H1 (cell line): Measurements from ENCODE around the gene ANKRD26. TPM values are rescaled to one million over a fixed set of nuclear protein-coding genes. Genes with fewer than 3 reads are reported as not detected.
A peak's percentile ranks its signal among the peaks of the same experiment; 100 is the strongest.

Experiments
- CTCF ChIA-PET: fragments of 300-600 bp; sonication (Branson Sonifier 250); formaldehyde crosslinking; loops from one replicate; lab custom pipeline; 2021; ENCODE audit not compliant: partially characterized antibody; lab: Charles Lee
- POLR2A ChIA-PET: fragments of 300-600 bp; sonication (Branson Sonifier 250); formaldehyde crosslinking; loops from one replicate; lab custom pipeline; 2021; ENCODE audit warnings: inconsistent platforms; ENCODE audit not compliant: partially characterized antibody; lab: Charles Lee
- DNase-seq, 2 experiments: peaks; one replicate each; pipeline versions ENCODE4 v3.0.0 to v3.0.0-alpha.2; 2010 to 2022; ENCODE audit warnings: low spot score in 2 of 2, low read depth in 1 of 2, mixed read lengths in 1 of 2
- FAIRE-seq: peaks from 2 replicates; lab custom pipeline; 2011; peaks lifted over from hg19 to GRCh38; lab: Jason Lieb, UNC
- H2AFZ ChIP-seq: 2 replicates; pipeline ENCODE4 v1.8.1; 2012; ENCODE audit warnings: low read length, inconsistent platforms
- H2AK5ac ChIP-seq: 2 replicates; pipeline ENCODE4 v1.6.1; 2013; ENCODE audit warnings: low read depth, low read length
- H2BK120ac ChIP-seq: replicated peaks from 2 replicates; pipeline ENCODE3; 2013; ENCODE audit warnings: low read depth, low read length, inconsistent platforms
- H2BK12ac ChIP-seq: 2 replicates; pipeline ENCODE4 v1.6.1; 2013; ENCODE audit warnings: low read depth, low read length
- H2BK15ac ChIP-seq: 2 replicates; pipeline ENCODE4 v1.6.1; 2013; ENCODE audit warnings: low read length
- H2BK20ac ChIP-seq: 2 replicates; pipeline ENCODE4 v1.6.1; 2013; ENCODE audit warnings: low read length
- H2BK5ac ChIP-seq: 2 replicates; pipeline ENCODE4 v1.6.1; 2013; ENCODE audit warnings: low read depth, low read length
- H3K14ac ChIP-seq: 2 replicates; pipeline ENCODE4 v1.6.1; 2013; ENCODE audit warnings: inconsistent platforms; ENCODE audit not compliant: insufficient read length
- H3K18ac ChIP-seq: 2 replicates; pipeline ENCODE4 v1.6.1; 2013; ENCODE audit warnings: low read length; ENCODE audit errors: extremely low read depth
- H3K23ac ChIP-seq: 2 replicates; pipeline ENCODE4 v1.6.1; 2013; ENCODE audit warnings: inconsistent platforms; ENCODE audit not compliant: insufficient read length
- H3K23me2 ChIP-seq: 2 replicates; pipeline ENCODE4 v1.6.1; 2013; ENCODE audit warnings: low read depth, low read length
- H3K27ac ChIP-seq: 2 replicates; pipeline ENCODE4 v1.6.1; 2011; ENCODE audit warnings: low read depth, low read length, inconsistent platforms
- H3K27me3 ChIP-seq, 4 experiments: replicated peaks in 1 of 4; 1 replicate in 1 of 4; 2 replicates in 3 of 4; pipeline versions ENCODE4 v1.6.1 to v1.8.1; 2011 to 2013; ENCODE audit warnings: low read length in 3 of 4, mild to moderate bottlenecking in 3 of 4, inconsistent platforms in 2 of 4, mixed read lengths in 2 of 4, moderate library complexity in 1 of 4; ENCODE audit not compliant: control insufficient read depth in 3 of 4, insufficient read depth in 3 of 4; ENCODE audit errors: extremely low read depth in 1 of 4
- H3K36me3 ChIP-seq, 4 experiments: 2 replicates each; pipeline versions ENCODE4 v1.6.1 to v1.8.1; 2011 to 2013; ENCODE audit warnings: mild to moderate bottlenecking in 4 of 4, low read length in 3 of 4, moderate library complexity in 2 of 4, control low read depth in 1 of 4, inconsistent platforms in 1 of 4; ENCODE audit not compliant: insufficient read depth in 4 of 4, control insufficient read depth in 2 of 4
- H3K4ac ChIP-seq: replicated peaks from 2 replicates; pipeline ENCODE3; 2013; ENCODE audit warnings: low read length, low read depth, mixed read lengths, inconsistent platforms; ENCODE audit not compliant: insufficient read length
- H3K4me1 ChIP-seq, 4 experiments: replicated peaks in 1 of 4; 1 replicate in 1 of 4; 2 replicates in 3 of 4; pipeline versions ENCODE4 v1.6.1 to v1.8.1; 2011 to 2013; ENCODE audit warnings: low read length in 3 of 4, inconsistent platforms in 2 of 4, mixed read lengths in 1 of 4; ENCODE audit not compliant: insufficient read depth in 4 of 4, control insufficient read depth in 3 of 4
- H3K4me2 ChIP-seq, 2 experiments: 2 replicates each; pipeline versions ENCODE4 v1.6.1 to v1.8.1; 2011 to 2013; ENCODE audit warnings: low read depth in 2 of 2, low read length in 2 of 2, control low read depth in 1 of 2, inconsistent platforms in 1 of 2, mild to moderate bottlenecking in 1 of 2; ENCODE audit not compliant: insufficient read depth in 1 of 2
- H3K4me3 ChIP-seq, 4 experiments: fragments of 200-600, 300-600 bp in 1 of 4; sonication (generic), shearing (Covaris generic), sonication (Bioruptor Twin) in 1 of 4; 2 replicates each; pipeline versions ENCODE4 v1.5.1 to v1.8.1; 2011 to 2016; ENCODE audit warnings: low read length in 4 of 4, low read depth in 3 of 4, control low read depth in 2 of 4, inconsistent platforms in 2 of 4, mild to moderate bottlenecking in 2 of 4, mixed read lengths in 1 of 4, moderate library complexity in 1 of 4; ENCODE audit not compliant: insufficient read depth in 2 of 4; ENCODE audit errors: extremely low read depth in 1 of 4
- H3K56ac ChIP-seq: replicated peaks from 2 replicates; pipeline ENCODE3; 2013; ENCODE audit warnings: low read depth, mild to moderate bottlenecking, mixed read lengths, low read length, inconsistent platforms; ENCODE audit not compliant: insufficient read length
- H3K79me1 ChIP-seq: 2 replicates; pipeline ENCODE4 v1.6.1; 2013; ENCODE audit warnings: low read depth, low read length, control low read depth
- H3K79me2 ChIP-seq, 2 experiments: 2 replicates each; pipeline versions ENCODE4 v1.6.1 to v1.8.1; 2012 to 2013; ENCODE audit warnings: low read length in 2 of 2, mild to moderate bottlenecking in 2 of 2, inconsistent platforms in 1 of 2; ENCODE audit not compliant: insufficient read depth in 2 of 2, control insufficient read depth in 1 of 2
- H3K9ac ChIP-seq, 4 experiments: replicated peaks in 1 of 4; 1 replicate in 1 of 4; 2 replicates in 3 of 4; pipeline versions ENCODE4 v1.6.1 to v1.8.1; 2011 to 2013; ENCODE audit warnings: low read depth in 3 of 4, low read length in 3 of 4, control low read depth in 2 of 4, mild to moderate bottlenecking in 2 of 4, moderate library complexity in 2 of 4, inconsistent platforms in 1 of 4; ENCODE audit errors: extremely low read depth in 1 of 4
- H3K9me3 ChIP-seq, 2 experiments: 2 replicates each; pipeline versions ENCODE4 v1.6.1 to v1.8.1; 2012 to 2013; ENCODE audit warnings: mild to moderate bottlenecking in 2 of 2, moderate library complexity in 2 of 2, control low read depth in 1 of 2, inconsistent platforms in 1 of 2, low read depth in 1 of 2, low read length in 1 of 2, mixed read lengths in 1 of 2; ENCODE audit not compliant: insufficient read depth in 2 of 2
- H4K20me1 ChIP-seq, 2 experiments: replicated peaks in 1 of 2; 2 replicates each; pipeline versions ENCODE3 to v1.8.1; 2011 to 2013; ENCODE audit warnings: inconsistent platforms in 2 of 2, low read length in 2 of 2, mild to moderate bottlenecking in 1 of 2; ENCODE audit not compliant: insufficient read depth in 2 of 2, control insufficient read depth in 1 of 2
- H4K5ac ChIP-seq: 2 replicates; pipeline ENCODE4 v1.6.1; 2013; ENCODE audit warnings: low read length, low read depth, mixed read lengths, inconsistent platforms; ENCODE audit not compliant: insufficient read length
- H4K8ac ChIP-seq: 2 replicates; pipeline ENCODE4 v1.8.0; 2013; ENCODE audit warnings: mild to moderate bottlenecking, moderate library complexity, low read length, inconsistent platforms; ENCODE audit not compliant: insufficient read depth; ENCODE audit errors: extremely low read depth
- H4K91ac ChIP-seq: replicated peaks from 2 replicates; pipeline ENCODE3; 2013; ENCODE audit warnings: low read length, mixed read lengths, inconsistent platforms; ENCODE audit not compliant: insufficient read length
- HDAC2 ChIP-seq, 2 experiments: fragments of 300-600 bp in 1 of 2; sonication (generic) in 1 of 2; IDR thresholded peaks; 2 replicates each; pipeline ENCODE4 v1.6.1; 2011 to 2012; ENCODE audit warnings: low read depth in 2 of 2, low read length in 2 of 2, mild to moderate bottlenecking in 2 of 2, moderate library complexity in 2 of 2, borderline replicate concordance in 1 of 2, inconsistent platforms in 1 of 2
- KDM5A ChIP-seq: fragments of 200-600 bp; IDR thresholded peaks from 2 replicates; pipeline ENCODE4 v1.7.1; 2012; ENCODE audit warnings: mild to moderate bottlenecking, low read length, inconsistent platforms, mixed read lengths
- NRF1 ChIP-seq: IDR thresholded peaks from 2 replicates; pipeline ENCODE4 v1.6.1; 2011; ENCODE audit warnings: mild to moderate bottlenecking, low read depth, low read length, improper control_type of control experiment
- RAD21 ChIP-seq, 2 experiments: IDR thresholded peaks in 1 of 2; conservative IDR thresholded peaks in 1 of 2; 2 replicates each; pipeline ENCODE4 v1.6.1; 2011; ENCODE audit warnings: low read depth in 2 of 2, low read length in 2 of 2, improper control_type of control experiment in 1 of 2, inconsistent platforms in 1 of 2, mild to moderate bottlenecking in 1 of 2, moderate library complexity in 1 of 2
- SIN3A ChIP-seq, 2 experiments: IDR thresholded peaks in 1 of 2; conservative IDR thresholded peaks in 1 of 2; 2 replicates each; pipeline ENCODE4 v1.6.1; 2011 to 2012; ENCODE audit warnings: low read length in 2 of 2, improper control_type of control experiment in 1 of 2, low read depth in 1 of 2, mild to moderate bottlenecking in 1 of 2
- WGBS, 2 experiments: shearing (Covaris generic) in 1 of 2; methylation state at CpG; one replicate each; pipeline versions ENCODE4 v1.1.6 to v1.1.7; 2013 to 2015; ENCODE audit warnings: low lambda C conversion rate in 2 of 2, mixed read lengths in 2 of 2, inconsistent platforms in 1 of 2, low coverage in 1 of 2, missing lambda C conversion rate in 1 of 2; ENCODE audit not compliant: insufficient replicate concordance in 2 of 2, insufficient coverage in 1 of 2, insufficient read length in 1 of 2; ENCODE audit errors: extremely low coverage in 1 of 2, missing lambda C conversion rate in 1 of 2; 5-methylcytosine and 5-hydroxymethylcytosine counted together
- polyA plus RNA-seq, 7 experiments: library from polyadenylated mRNA; depleted of rRNA in 3 of 7; stranded (reverse) in 5 of 7; unstranded in 2 of 7; fragments of >200 nt in 5 of 7; fragments of 200-250 nt in 2 of 7; gene quantifications; 1 replicate in 5 of 7; 2 replicates in 1 of 7; 4 replicates in 1 of 7; pipeline versions ENCODE4 v1.2.1 to v1.2.3, GENCODE V29; 2011 to 2013; ENCODE audit warnings: missing spikeins in 2 of 7, mixed read lengths in 2 of 7
- total RNA-seq: library from RNA; stranded (reverse); fragmentation: NEBNext Ultra II Directional; extraction: Animal tissue kit (Norgen Biotek cat#: 25700); gene quantifications from 2 replicates; pipeline ENCODE4 v1.2.1, GENCODE V29; 2021
- TF ChIP-seq, protein P1 (sequence below): IDR thresholded peaks from 2 replicates; pipeline ENCODE4 v1.6.1; 2012; ENCODE audit warnings: inconsistent platforms

Gene ANKRD26
- total and polyA plus RNA-seq, 2 of the 8 experiments (the other 6 are each of a cell fraction or from before 2014, with no cell fraction given), result 1.3 to 8.8 TPM

- H3K23ac ChIP-seq, result no peak overlapping the region
- peak overlapping the region in 2 of 4 experiments; percentile 22 to 36; a peak in 1 of 7 replicates for H3K9ac ChIP-seq
- no peak overlapping the region for H2BK15ac ChIP-seq
- peak overlapping the region; percentile 32 for H3K4ac ChIP-seq
- CTCF ChIA-PET, result interaction anchor here (0.7 to 1.4 kb wide), 5 partner anchors 10 to 256 kb away, joined by 3 to 6 read pairs (median 4); no protein-coding TSS in a partner anchor
- H3K27me3 ChIP-seq, result no peaks in the 10 kb centered on the region
- FAIRE-seq (no peak), DNase-seq (no peak)
- no peaks in the 10 kb centered on the region for H4K20me1 ChIP-seq
- H4K91ac ChIP-seq, result no peak overlapping the region
- peak overlapping the region; percentile 66 to 95 (median 74); a peak in 6 of 8 replicates for H3K4me3 ChIP-seq
- H2AK5ac ChIP-seq, result no peak overlapping the region
- H4K8ac ChIP-seq, result no peak overlapping the region
- POLR2A ChIA-PET, result interaction anchor here (1.4 to 1.6 kb wide), 3 partner anchors 9 to 49 kb away, joined by 3 to 5 read pairs (median 3); no protein-coding TSS in a partner anchor
- no peaks in the 10 kb centered on the region; a peak in 1 of 8 replicates for H3K36me3 ChIP-seq
- H2BK120ac ChIP-seq, result no peak overlapping the region
- H3K23me2 ChIP-seq, result peaks cover 3% of the 10 kb centered on the region; the same call in 1 of the 2 replicates
- H3K27ac ChIP-seq, result no peak overlapping the region
- no peak overlapping the region for H3K56ac ChIP-seq
- peak overlapping the region; percentile 32; the same call in 1 of the 2 replicates for H3K18ac ChIP-seq
- no peaks in the 10 kb centered on the region; the same call in 1 of the 2 replicates for H3K79me1 ChIP-seq
- peak overlapping the region; percentile 71 to 96 for H3K4me2 ChIP-seq
- 80% methylated on average over 12 of the region's 14 CpGs; no CpG with 5 or more reads in 1 of the 2 experiments for WGBS, 2 experiments
- H3K79me2 ChIP-seq, result no peaks in the 10 kb centered on the region
- H3K9me3 ChIP-seq, result no peaks in the 10 kb centered on the region
- no peak overlapping the region for H4K5ac ChIP-seq
- H3K4me1 ChIP-seq, result peaks cover 0 to 4% (median 0%) of the 10 kb centered on the region in 4 experiments; a peak in 2 of 7 replicates
- H3K14ac ChIP-seq, result no peak overlapping the region
- no peak overlapping the region for H2BK20ac ChIP-seq
- peak overlapping the region; percentile 93 for H2AFZ ChIP-seq
- 0 out of 2 replicates have a peak overlapping the region, but pooled peaks have one; percentile 8 for H2BK5ac ChIP-seq
- 0 out of 4 replicates have a peak, but pooled peaks of 1 of the 2 experiments have one; percentile 58 for TF ChIP-seq HDAC2 (IDR thresholded peaks at IDR 0.05; ENCODE audit: borderline replicate concordance in 1 of 2, low read depth in 2 of 2, low read length in 2 of 2)
- no peak for TF ChIP-seq KDM5A
- TF ChIP-seq, protein P1, sequence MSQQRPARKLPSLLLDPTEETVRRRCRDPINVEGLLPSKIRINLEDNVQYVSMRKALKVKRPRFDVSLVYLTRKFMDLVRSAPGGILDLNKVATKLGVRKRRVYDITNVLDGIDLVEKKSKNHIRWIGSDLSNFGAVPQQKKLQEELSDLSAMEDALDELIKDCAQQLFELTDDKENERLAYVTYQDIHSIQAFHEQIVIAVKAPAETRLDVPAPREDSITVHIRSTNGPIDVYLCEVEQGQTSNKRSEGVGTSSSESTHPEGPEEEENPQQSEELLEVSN, result no peak
- TF ChIP-seq NRF1, result no peak
- TF ChIP-seq RAD21 (IDR thresholded peaks at IDR 0.05 in 1 of 2, conservative IDR thresholded peaks at IDR 0.05 in 1 of 2; ENCODE audit: low read depth in 2 of 2, low read length in 2 of 2), result no peak
- TF ChIP-seq SIN3A (conservative IDR thresholded peaks at IDR 0.05 in 1 of 2, IDR thresholded peaks at IDR 0.05 in 1 of 2; ENCODE audit: low read depth in 1 of 2, low read length in 2 of 2), result 0 out of 4 replicates have a peak, but pooled peaks of 1 of the 2 experiments have one; percentile 42
- no peak overlapping the region for H2BK12ac ChIP-seq
Measured at GRCh38 chr10:27100813-27101347, 586 bp upstream of the ANKRD26 start.
